ENCODE measurements around the gene TMEM19. TPM values are rescaled to one million over a fixed set of nuclear protein-coding genes. Genes with fewer than 3 reads are reported as not detected.

Gene TMEM19
- total and polyA plus RNA-seq, 2 of the 8 experiments (the other 6 are each of a cell fraction or from before 2014, with no cell fraction given): 12.6 to 19.1 TPM

DNA sequence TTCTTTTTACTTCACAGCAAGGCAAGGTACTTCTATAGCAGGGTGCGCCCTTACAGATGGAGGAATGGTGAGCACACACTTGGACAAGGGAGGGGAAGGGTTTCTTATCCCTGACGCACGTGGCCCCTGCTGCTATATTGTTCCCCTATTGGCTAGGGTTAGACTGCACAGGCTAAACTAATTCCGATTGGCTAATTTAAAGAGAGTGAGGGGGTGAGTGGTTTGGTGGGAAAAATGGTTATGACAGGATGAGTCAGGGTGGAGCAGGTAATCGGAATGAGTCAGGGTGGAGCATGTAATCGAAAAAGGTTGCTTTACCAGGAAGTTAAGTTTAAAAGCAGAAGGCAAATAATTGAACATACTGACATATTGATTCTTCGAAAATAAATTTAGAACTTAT lies 45.1 kb downstream of the TMEM19 start:
- H4K20me1 ChIP-seq (replicated peaks in 1 of 2; ENCODE audit: control insufficient read depth in 1 of 2, insufficient read depth in 2 of 2, low read length in 2 of 2): no peaks in the 10 kb centered on the region
- no peak overlapping the region for H2BK12ac ChIP-seq (ENCODE audit: low read depth, low read length)
- H3K56ac ChIP-seq (replicated peaks; ENCODE audit: insufficient read length, low read depth, low read length): no peak overlapping the region
- no peak overlapping the region for H3K27ac ChIP-seq (ENCODE audit: low read depth, low read length)
- no peak for FAIRE-seq
- no peak overlapping the region for H4K5ac ChIP-seq (ENCODE audit: insufficient read length, low read depth, low read length)
- H3K4me2 ChIP-seq (ENCODE audit: insufficient read depth in 1 of 2, low read depth in 2 of 2, low read length in 2 of 2): no peak overlapping the region
- H2BK120ac ChIP-seq (replicated peaks; ENCODE audit: low read depth, low read length): no peak overlapping the region
- DNase-seq (ENCODE audit: low read depth in 1 of 2, low spot score in 2 of 2): no peak
- H2AFZ ChIP-seq (ENCODE audit: low read length): no peak overlapping the region
- ChIA-PET POLR2A (ENCODE audit: partially characterized antibody) (no interaction called here), CTCF (ENCODE audit: partially characterized antibody) (interaction anchor here (1.1 to 10.8 kb wide), 5 partner anchors 12 to 161 kb away, joined by 3 to 97 read pairs (median 5); no protein-coding TSS in a partner anchor)
- H3K4me1 ChIP-seq (replicated peaks in 1 of 4; ENCODE audit: control insufficient read depth in 3 of 4, insufficient read depth in 4 of 4, low read length in 3 of 4): no peaks in the 10 kb centered on the region; a peak in 1 of 7 replicates
- no peak overlapping the region for H3K9ac ChIP-seq (replicated peaks in 1 of 4; ENCODE audit: extremely low read depth in 1 of 4, low read depth in 3 of 4, low read length in 3 of 4)
- H3K14ac ChIP-seq (ENCODE audit: insufficient read length): no peak overlapping the region
- no peak overlapping the region for H2BK5ac ChIP-seq (ENCODE audit: low read depth, low read length)
- no peak overlapping the region for H4K91ac ChIP-seq (replicated peaks; ENCODE audit: insufficient read length, low read length)
- H2AK5ac ChIP-seq (ENCODE audit: low read depth, low read length): no peak overlapping the region
- 75% methylated on average over 7 of the region's 7 CpGs; no CpG with 5 or more reads in 1 of the 2 experiments for WGBS, 2 experiments (ENCODE audit: extremely low coverage in 1 of 2, insufficient coverage in 1 of 2, insufficient read length in 1 of 2, insufficient replicate concordance in 2 of 2, low coverage in 1 of 2, low lambda C conversion rate in 2 of 2, missing lambda C conversion rate in 1 of 2)
- no peaks in the 10 kb centered on the region for H3K79me2 ChIP-seq (ENCODE audit: control insufficient read depth in 1 of 2, insufficient read depth in 2 of 2, low read length in 2 of 2)
- H3K36me3 ChIP-seq (ENCODE audit: control insufficient read depth in 2 of 4, insufficient read depth in 4 of 4, low read length in 3 of 4): no peaks in the 10 kb centered on the region
- no peak overlapping the region for H4K8ac ChIP-seq (ENCODE audit: extremely low read depth, insufficient read depth, low read length)
- no peak overlapping the region for H3K23ac ChIP-seq (ENCODE audit: insufficient read length)
- H3K9me3 ChIP-seq (ENCODE audit: insufficient read depth in 2 of 2, low read depth in 1 of 2, low read length in 1 of 2): no peaks in the 10 kb centered on the region
- TF ChIP-seq, protein P1, sequence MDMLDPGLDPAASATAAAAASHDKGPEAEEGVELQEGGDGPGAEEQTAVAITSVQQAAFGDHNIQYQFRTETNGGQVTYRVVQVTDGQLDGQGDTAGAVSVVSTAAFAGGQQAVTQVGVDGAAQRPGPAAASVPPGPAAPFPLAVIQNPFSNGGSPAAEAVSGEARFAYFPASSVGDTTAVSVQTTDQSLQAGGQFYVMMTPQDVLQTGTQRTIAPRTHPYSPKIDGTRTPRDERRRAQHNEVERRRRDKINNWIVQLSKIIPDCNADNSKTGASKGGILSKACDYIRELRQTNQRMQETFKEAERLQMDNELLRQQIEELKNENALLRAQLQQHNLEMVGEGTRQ (IDR thresholded peaks at IDR 0.05; ENCODE audit: low read length): no peak
- TF ChIP-seq ZNF274 (IDR thresholded peaks at IDR 0.05; ENCODE audit: borderline replicate concordance, extremely low read depth, low read length) (no peak), CBX5 (IDR thresholded peaks at IDR 0.05; ENCODE audit: low read depth, low read length) (no peak), RXRA (IDR thresholded peaks at IDR 0.05; ENCODE audit: insufficient read depth, low read depth, low read length) (no peak), MAFK (IDR thresholded peaks at IDR 0.05; ENCODE audit: low read depth, low read length) (no peak)
- H2BK20ac ChIP-seq (ENCODE audit: low read length): no peak overlapping the region
- no peaks in the 10 kb centered on the region for H3K23me2 ChIP-seq (ENCODE audit: low read depth, low read length)
- H3K27me3 ChIP-seq (replicated peaks in 1 of 4; ENCODE audit: control insufficient read depth in 3 of 4, extremely low read depth in 1 of 4, insufficient read depth in 3 of 4, low read length in 3 of 4): no peaks in the 10 kb centered on the region
- H3K18ac ChIP-seq (ENCODE audit: extremely low read depth, low read length): no peak overlapping the region
- H3K79me1 ChIP-seq (ENCODE audit: low read depth, low read length): no peaks in the 10 kb centered on the region
- H2BK15ac ChIP-seq (ENCODE audit: low read length): no peak overlapping the region
- no peak overlapping the region for H3K4me3 ChIP-seq (ENCODE audit: extremely low read depth in 1 of 4, insufficient read depth in 2 of 4, low read depth in 3 of 4, low read length in 4 of 4)
- no peak overlapping the region for H3K4ac ChIP-seq (replicated peaks; ENCODE audit: insufficient read length, low read depth, low read length)

Measured in H1 (cell line).